H1 (cell line): ENCODE results near the gene LDLR.

ENCODE experiments used
- BACH1 ChIP-seq: IDR thresholded peaks from 2 replicates; pipeline ENCODE4 v1.6.1; 2012; ENCODE audit warnings: low read length, improper control_type of control experiment
- BCL11A ChIP-seq, 2 experiments: IDR thresholded peaks; one replicate each; pipeline ENCODE4 v1.6.1; 2011; ENCODE audit warnings: low read depth in 2 of 2, low read length in 2 of 2, mild to moderate bottlenecking in 2 of 2
- CEBPB ChIP-seq: IDR thresholded peaks from 2 replicates; pipeline ENCODE4 v1.6.1; 2012; ENCODE audit warnings: low read depth, low read length
- HDAC2 ChIP-seq, 2 experiments: fragments of 300-600 bp in 1 of 2; sonication (generic) in 1 of 2; IDR thresholded peaks; 2 replicates each; pipeline ENCODE4 v1.6.1; 2011 to 2012; ENCODE audit warnings: low read depth in 2 of 2, low read length in 2 of 2, mild to moderate bottlenecking in 2 of 2, moderate library complexity in 2 of 2, borderline replicate concordance in 1 of 2, inconsistent platforms in 1 of 2
- MAFK ChIP-seq: IDR thresholded peaks from 2 replicates; pipeline ENCODE4 v1.6.1; 2012; ENCODE audit warnings: low read depth, mild to moderate bottlenecking, improper control_type of control experiment, low read length
- NRF1 ChIP-seq: IDR thresholded peaks from 2 replicates; pipeline ENCODE4 v1.6.1; 2011; ENCODE audit warnings: mild to moderate bottlenecking, low read depth, low read length, improper control_type of control experiment
- RXRA ChIP-seq: IDR thresholded peaks from 2 replicates; pipeline ENCODE4 v1.6.1; 2011; ENCODE audit warnings: low read depth, mild to moderate bottlenecking, low read length, moderate library complexity; ENCODE audit not compliant: insufficient read depth
- TAF1 ChIP-seq: IDR thresholded peaks from 2 replicates; pipeline ENCODE4 v1.6.1; 2011; ENCODE audit warnings: mild to moderate bottlenecking, low read depth, low read length
- TCF12 ChIP-seq: IDR thresholded peaks from 2 replicates; pipeline ENCODE4 v1.6.1; 2011; ENCODE audit warnings: low read depth, mild to moderate bottlenecking, low read length
- YY1 ChIP-seq: IDR thresholded peaks from 2 replicates; pipeline ENCODE4 v1.6.1; 2011; ENCODE audit warnings: low read depth, mild to moderate bottlenecking, low read length
- ZNF274 ChIP-seq: IDR thresholded peaks from 2 replicates; pipeline ENCODE4 v1.7.0; 2012; ENCODE audit warnings: low read length, borderline replicate concordance; ENCODE audit errors: extremely low read depth
- TF ChIP-seq, protein P1 (sequence below), 3 experiments: IDR thresholded peaks; 1 replicate in 2 of 3; 2 replicates in 1 of 3; pipeline versions ENCODE4 v1.5.1 to v1.6.1; 2011; ENCODE audit warnings: low read length in 3 of 3, mild to moderate bottlenecking in 3 of 3, inconsistent platforms in 2 of 3, low read depth in 1 of 3, moderate library complexity in 1 of 3; ENCODE audit not compliant: insufficient read depth in 1 of 3; ENCODE audit errors: control extremely low read depth in 1 of 3
- TF ChIP-seq, protein P2 (sequence below): IDR thresholded peaks from 2 replicates; pipeline ENCODE4 v1.6.1; 2011; ENCODE audit warnings: low read depth, mild to moderate bottlenecking, low read length; ENCODE audit not compliant: insufficient read depth

DNA sequence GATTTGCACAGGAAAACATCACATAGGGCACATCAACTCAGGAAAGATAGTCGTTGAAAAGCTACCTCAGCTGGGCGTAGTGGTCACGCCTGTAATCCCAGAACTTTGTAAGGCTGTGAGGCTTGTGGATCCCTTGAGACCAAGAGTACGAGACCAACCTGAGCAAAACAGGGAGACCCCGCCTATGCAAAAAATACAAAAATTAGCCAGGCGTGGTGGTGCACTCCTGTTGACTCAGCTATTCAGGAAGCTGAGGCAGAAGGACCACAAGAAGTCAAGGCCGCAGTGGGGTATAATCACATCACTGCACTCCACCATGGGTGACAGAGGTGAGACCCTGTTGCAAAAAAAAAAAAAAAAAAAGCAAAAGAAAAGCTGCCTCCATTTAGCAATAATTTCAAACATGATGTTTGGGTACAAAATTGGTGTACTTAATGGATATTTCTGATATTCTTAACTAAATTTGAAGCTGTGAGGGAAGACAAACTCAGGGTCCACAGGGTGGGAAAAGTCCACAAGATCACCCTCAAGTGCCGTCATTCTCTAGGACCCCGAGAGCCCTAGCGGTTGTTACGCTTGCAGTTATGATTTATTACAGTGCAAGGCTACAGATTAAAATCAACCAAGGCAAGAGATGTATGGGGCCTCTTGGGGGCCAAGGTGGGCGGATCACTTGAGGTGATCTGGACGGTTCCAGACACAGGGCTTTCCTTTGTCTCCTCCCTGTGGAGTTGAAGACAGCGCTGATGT, 42.5 kb upstream of the LDLR start:
- no peak for TF ChIP-seq YY1
- TF ChIP-seq BCL11A (IDR thresholded peaks at IDR 0.05; ENCODE audit: low read depth in 2 of 2, low read length in 2 of 2) = no peak
- no peak for TF ChIP-seq TCF12
- no peak for TF ChIP-seq TAF1
- no peak for TF ChIP-seq BACH1
- TF ChIP-seq CEBPB = no peak
- TF ChIP-seq, protein P1, sequence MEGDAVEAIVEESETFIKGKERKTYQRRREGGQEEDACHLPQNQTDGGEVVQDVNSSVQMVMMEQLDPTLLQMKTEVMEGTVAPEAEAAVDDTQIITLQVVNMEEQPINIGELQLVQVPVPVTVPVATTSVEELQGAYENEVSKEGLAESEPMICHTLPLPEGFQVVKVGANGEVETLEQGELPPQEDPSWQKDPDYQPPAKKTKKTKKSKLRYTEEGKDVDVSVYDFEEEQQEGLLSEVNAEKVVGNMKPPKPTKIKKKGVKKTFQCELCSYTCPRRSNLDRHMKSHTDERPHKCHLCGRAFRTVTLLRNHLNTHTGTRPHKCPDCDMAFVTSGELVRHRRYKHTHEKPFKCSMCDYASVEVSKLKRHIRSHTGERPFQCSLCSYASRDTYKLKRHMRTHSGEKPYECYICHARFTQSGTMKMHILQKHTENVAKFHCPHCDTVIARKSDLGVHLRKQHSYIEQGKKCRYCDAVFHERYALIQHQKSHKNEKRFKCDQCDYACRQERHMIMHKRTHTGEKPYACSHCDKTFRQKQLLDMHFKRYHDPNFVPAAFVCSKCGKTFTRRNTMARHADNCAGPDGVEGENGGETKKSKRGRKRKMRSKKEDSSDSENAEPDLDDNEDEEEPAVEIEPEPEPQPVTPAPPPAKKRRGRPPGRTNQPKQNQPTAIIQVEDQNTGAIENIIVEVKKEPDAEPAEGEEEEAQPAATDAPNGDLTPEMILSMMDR (IDR thresholded peaks at IDR 0.05; ENCODE audit: control extremely low read depth in 1 of 3, insufficient read depth in 1 of 3, low read depth in 1 of 3, low read length in 3 of 3) = no peak
- TF ChIP-seq ZNF274 = no peak
- TF ChIP-seq HDAC2 (IDR thresholded peaks at IDR 0.05; ENCODE audit: borderline replicate concordance in 1 of 2, low read depth in 2 of 2, low read length in 2 of 2) = no peak
- no peak for TF ChIP-seq NRF1
- no peak for TF ChIP-seq RXRA
- no peak for TF ChIP-seq MAFK
- TF ChIP-seq, protein P2, sequence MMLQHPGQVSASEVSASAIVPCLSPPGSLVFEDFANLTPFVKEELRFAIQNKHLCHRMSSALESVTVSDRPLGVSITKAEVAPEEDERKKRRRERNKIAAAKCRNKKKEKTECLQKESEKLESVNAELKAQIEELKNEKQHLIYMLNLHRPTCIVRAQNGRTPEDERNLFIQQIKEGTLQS = no peak
